Left ventricle myocardium inferior (tissue), 1 donor: ENCODE data around the gene HEXIM1. TPM values are rescaled to one million over a fixed set of nuclear protein-coding genes. Genes with fewer than 3 reads are reported as not detected.

ENCODE experiments used
- DNase-seq: peaks from one replicate; pipeline ENCODE4 v3.0.0-alpha.2; 2020
- H3K27ac ChIP-seq: fragments of 200-600 bp; replicated peaks from 2 replicates; pipeline ENCODE4 v1.8.0; 2021
- H3K27me3 ChIP-seq: fragments of 200-600 bp; 2 replicates; pipeline ENCODE4 v1.8.0; 2021; ENCODE audit warnings: low read depth
- H3K36me3 ChIP-seq: fragments of 200-600 bp; 2 replicates; pipeline ENCODE4 v1.8.0; 2021
- H3K4me1 ChIP-seq: fragments of 200-600 bp; 2 replicates; pipeline ENCODE4 v1.8.0; 2021
- H3K4me3 ChIP-seq: fragments of 200-600 bp; 2 replicates; pipeline ENCODE4 v1.8.0; 2021; ENCODE audit warnings: mild to moderate bottlenecking, moderate library complexity
- H3K9me3 ChIP-seq: fragments of 200-600 bp; replicated peaks from 2 replicates; pipeline ENCODE4 v1.8.0; 2021
- intact Hi-C: fragments of 100-400 bp; cut with micrococcal nuclease; formaldehyde crosslinking; loops from one replicate; pipeline ENCODE4 v1.11.0; 2022
- total RNA-seq: library from RNA; stranded (reverse); fragmentation: NEBNext Ultra II Directional; extraction: Animal tissue kit (Norgen Biotek cat#: 25700); gene quantifications from one replicate; pipeline ENCODE4 v1.2.1, GENCODE V29; 2021
- TF ChIP-seq, protein P1 (sequence below): fragments of 200-600 bp; IDR thresholded peaks from 2 replicates; pipeline ENCODE4 v1.8.0; 2021; ENCODE audit warnings: antibody characterized with exemption, mild to moderate bottlenecking, borderline replicate concordance
- donor health status: DM: no; HTN: yes; CAD: no; lungs with severe emphysema.

Gene HEXIM1
- total RNA-seq, 1 donor from 2014 or later = 28.8 TPM

DNA sequence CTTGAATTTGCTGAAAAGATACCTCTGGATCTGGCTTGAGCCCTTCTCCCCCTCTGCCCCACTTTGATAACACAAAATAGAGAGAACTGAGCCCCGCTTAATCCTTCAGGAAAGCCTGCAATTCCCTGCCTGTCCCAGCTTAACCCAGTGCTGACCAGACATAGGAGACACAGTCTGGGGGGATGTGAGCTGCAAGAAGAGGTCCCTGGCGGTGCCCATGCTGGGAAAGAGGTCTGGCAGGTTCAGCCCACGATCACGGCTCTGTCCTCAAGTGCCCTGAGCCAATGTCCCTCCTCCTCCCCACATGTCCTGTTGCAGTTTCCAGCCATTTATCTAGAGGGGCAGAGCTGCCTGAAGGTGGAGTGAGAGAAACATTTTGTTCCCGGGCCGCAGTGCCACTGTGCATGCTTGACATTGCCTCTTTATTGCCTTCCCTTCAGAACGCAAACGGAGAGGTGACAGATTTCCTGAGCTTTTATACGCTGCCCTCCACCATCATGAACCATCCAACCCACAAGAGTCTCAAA is 44.9 kb upstream of the HEXIM1 start:
- peak; percentile 53 for DNase-seq
- peaks cover 93% of the 10 kb centered on the region for H3K36me3 ChIP-seq
- intact Hi-C loops = no loop called here
- no peaks in the 10 kb centered on the region for H3K27me3 ChIP-seq
- H3K9me3 ChIP-seq = no peaks in the 10 kb centered on the region
- peaks cover 86% of the 10 kb centered on the region for H3K4me1 ChIP-seq
- peak overlapping the region; percentile 29 for H3K4me3 ChIP-seq
- TF ChIP-seq, protein P1, sequence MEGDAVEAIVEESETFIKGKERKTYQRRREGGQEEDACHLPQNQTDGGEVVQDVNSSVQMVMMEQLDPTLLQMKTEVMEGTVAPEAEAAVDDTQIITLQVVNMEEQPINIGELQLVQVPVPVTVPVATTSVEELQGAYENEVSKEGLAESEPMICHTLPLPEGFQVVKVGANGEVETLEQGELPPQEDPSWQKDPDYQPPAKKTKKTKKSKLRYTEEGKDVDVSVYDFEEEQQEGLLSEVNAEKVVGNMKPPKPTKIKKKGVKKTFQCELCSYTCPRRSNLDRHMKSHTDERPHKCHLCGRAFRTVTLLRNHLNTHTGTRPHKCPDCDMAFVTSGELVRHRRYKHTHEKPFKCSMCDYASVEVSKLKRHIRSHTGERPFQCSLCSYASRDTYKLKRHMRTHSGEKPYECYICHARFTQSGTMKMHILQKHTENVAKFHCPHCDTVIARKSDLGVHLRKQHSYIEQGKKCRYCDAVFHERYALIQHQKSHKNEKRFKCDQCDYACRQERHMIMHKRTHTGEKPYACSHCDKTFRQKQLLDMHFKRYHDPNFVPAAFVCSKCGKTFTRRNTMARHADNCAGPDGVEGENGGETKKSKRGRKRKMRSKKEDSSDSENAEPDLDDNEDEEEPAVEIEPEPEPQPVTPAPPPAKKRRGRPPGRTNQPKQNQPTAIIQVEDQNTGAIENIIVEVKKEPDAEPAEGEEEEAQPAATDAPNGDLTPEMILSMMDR = no peak
- peak overlapping the region; percentile 95 for H3K27ac ChIP-seq

GRCh38 chr17:45104029-45104428 is 44.2 kb upstream of the HEXIM1 start:
- H3K27ac ChIP-seq = peak overlapping the region; percentile 95
- intact Hi-C loops = no loop called here

GRCh38 chr17:45104497-45104896 is 43.8 kb upstream of the HEXIM1 start:
- Histone ChIP-seq H3K36me3 (peaks cover 83% of the 10 kb centered on the region), H3K27ac (peak overlapping the region; percentile 95), H3K4me1 (peaks cover 86% of the 10 kb centered on the region), H3K27me3 (no peaks in the 10 kb centered on the region), H3K9me3 (no peaks in the 10 kb centered on the region), H3K4me3 (no peak overlapping the region)
- no peak for DNase-seq
- intact Hi-C loops = no loop called here
- TF ChIP-seq, protein P1 = no peak

More at GRCh38 chr17:45104029-45104428, 44.2 kb upstream of the HEXIM1 start:
- H3K36me3 ChIP-seq = peaks cover 86% of the 10 kb centered on the region
- H3K4me3 ChIP-seq = peak overlapping the region; percentile 29
- H3K27me3 ChIP-seq = no peaks in the 10 kb centered on the region
- TF ChIP-seq, protein P1 = no peak
- no peaks in the 10 kb centered on the region for H3K9me3 ChIP-seq
- H3K4me1 ChIP-seq = peaks cover 86% of the 10 kb centered on the region
- DNase-seq = no peak

DNA sequence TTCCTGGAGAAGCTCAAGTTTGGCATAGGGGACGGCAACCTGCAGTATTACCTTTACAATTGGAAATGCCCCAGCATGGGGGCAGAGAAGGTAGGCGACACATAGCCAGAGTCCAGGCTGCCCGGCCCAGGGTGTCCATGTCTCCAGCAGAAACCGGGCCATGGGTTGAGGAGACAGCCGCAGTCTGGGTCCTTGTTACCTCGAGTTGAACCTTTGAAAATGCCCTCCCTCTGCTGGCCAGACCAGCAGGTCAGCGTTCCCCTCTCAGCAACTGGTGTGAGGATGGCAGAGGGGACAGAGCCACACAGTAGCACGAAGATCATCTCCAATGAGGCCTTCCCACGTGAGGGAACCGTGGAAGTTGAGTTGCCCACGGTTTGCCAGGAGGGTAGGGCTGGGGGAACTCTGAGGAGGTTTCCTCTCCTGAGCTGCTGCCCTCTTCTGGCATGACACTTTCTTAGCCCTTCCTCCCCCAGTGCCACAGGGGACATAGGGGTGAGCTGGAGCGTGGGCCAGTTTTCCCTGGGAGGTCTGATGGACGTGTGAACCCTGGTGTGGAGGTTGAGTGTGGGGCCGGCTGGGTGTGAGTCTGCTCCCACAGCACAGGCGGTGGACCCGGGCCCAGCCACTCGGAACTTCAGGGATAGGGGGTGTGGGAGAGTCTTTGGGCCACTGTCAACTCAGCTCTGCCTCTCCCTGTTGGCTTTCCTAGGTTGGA is 43.2 kb upstream of the HEXIM1 start:
- intact Hi-C loops = no loop called here
- no peak for DNase-seq
- H3K27me3 ChIP-seq = no peaks in the 10 kb centered on the region
- H3K4me1 ChIP-seq = peaks cover 88% of the 10 kb centered on the region
- H3K9me3 ChIP-seq = no peaks in the 10 kb centered on the region
- TF ChIP-seq, protein P1 = no peak
- H3K27ac ChIP-seq = peak overlapping the region; percentile 95
- peaks cover 78% of the 10 kb centered on the region for H3K36me3 ChIP-seq
- no peak overlapping the region for H3K4me3 ChIP-seq

GRCh38 chr17:45106096-45106495 is 42.2 kb upstream of the HEXIM1 start:
- Histone ChIP-seq H3K4me3 (no peak overlapping the region), H3K9me3 (no peaks in the 10 kb centered on the region), H3K36me3 (peaks cover 71% of the 10 kb centered on the region), H3K27ac (peak overlapping the region; percentile 95), H3K4me1 (peaks cover 98% of the 10 kb centered on the region), H3K27me3 (no peaks in the 10 kb centered on the region)
- intact Hi-C loops = no loop called here
- TF ChIP-seq, protein P1 = no peak
- no peak for DNase-seq
